ENCODE measurements around the gene RAB36. TPM values are rescaled to one million over a fixed set of nuclear protein-coding genes. Genes with fewer than 3 reads are reported as not detected.

RAB36 gene
- total RNA-seq (2014; rRNA removed; shearing (Covaris generic); ENCODE audit: low replicate concordance), result 9.1 and 10.9 TPM in 2 replicates

- peak; percentile 99 for DNase-seq (ENCODE audit: low read depth)
- in situ Hi-C loops (cut with HindIII; ENCODE audit: low pct_unique_long_range_greater_than_20kb, low sequenced_read_pairs), result no loop called here
These were observed at the start of gene RAB36 for GRCh38 chr22:23144932-23145877. Gene RAB36 (plus strand): TSS chr22:23145477. CDS start chr22:23146617, 1,140 bp downstream.

DNA sequence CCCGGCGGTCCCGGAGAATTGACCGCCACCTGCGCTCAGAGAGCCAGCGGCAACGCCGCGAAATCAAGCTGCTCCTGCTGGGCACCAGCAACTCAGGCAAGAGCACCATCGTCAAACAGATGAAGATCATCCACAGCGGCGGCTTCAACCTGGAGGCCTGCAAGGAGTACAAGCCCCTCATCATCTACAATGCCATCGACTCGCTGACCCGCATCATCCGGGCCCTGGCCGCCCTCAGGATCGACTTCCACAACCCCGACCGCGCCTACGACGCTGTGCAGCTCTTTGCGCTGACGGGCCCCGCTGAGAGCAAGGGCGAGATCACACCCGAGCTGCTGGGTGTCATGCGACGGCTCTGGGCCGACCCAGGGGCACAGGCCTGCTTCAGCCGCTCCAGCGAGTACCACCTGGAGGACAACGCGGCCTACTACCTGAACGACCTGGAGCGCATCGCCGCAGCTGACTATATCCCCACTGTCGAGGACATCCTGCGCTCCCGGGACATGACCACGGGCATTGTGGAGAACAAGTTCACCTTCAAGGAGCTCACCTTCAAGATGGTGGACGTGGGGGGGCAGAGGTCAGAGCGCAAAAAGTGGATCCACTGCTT lies 49.4 kb upstream of the RAB36 start:
- no peak for DNase-seq (ENCODE audit: low read depth)
- in situ Hi-C loops (cut with HindIII; ENCODE audit: low pct_unique_long_range_greater_than_20kb, low sequenced_read_pairs), result no loop called here

DNA sequence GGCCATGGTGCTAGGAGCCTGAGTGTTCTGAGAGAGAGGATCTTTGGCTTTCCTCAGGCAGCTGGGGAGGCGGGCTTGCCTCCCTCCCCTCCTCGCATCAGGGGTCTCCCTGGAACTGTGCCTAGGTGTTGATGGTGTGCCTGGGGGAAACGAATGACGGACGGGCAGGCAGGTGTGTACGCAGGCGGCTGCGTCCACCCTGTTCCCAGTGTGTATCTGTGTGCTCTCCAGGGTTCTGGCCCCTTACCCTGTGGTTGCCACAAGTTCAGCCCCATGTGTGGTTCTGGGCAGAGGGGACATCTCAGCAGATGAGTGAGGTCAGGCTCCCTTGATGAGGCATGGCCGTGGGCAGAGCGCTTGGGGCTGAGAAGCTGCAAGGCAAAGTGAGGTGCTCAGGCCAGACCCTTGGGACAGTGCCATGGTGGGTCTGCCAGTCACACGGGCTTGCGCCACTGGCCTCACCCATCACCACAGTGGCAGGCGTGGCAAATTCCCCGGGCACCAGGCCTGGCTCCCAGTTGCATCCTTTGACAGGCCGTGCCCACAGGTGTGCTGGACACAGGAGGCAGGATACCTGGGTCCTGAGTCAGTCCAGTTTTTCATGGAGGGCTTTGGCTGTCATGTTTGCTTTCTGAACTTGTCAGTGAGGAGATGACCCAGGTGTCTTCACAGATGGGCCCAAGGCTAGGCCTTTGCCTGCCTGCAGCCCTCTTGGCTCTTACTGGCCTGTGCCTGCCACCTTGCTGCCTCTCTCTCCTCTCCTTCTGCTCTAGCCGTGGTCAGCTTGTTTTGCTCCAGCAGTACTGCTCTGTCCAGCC lies 47.7 kb upstream of the RAB36 start:
- DNase-seq (ENCODE audit: low read depth), result no peak
- in situ Hi-C loops (cut with HindIII; ENCODE audit: low pct_unique_long_range_greater_than_20kb, low sequenced_read_pairs), result no loop called here

DNA sequence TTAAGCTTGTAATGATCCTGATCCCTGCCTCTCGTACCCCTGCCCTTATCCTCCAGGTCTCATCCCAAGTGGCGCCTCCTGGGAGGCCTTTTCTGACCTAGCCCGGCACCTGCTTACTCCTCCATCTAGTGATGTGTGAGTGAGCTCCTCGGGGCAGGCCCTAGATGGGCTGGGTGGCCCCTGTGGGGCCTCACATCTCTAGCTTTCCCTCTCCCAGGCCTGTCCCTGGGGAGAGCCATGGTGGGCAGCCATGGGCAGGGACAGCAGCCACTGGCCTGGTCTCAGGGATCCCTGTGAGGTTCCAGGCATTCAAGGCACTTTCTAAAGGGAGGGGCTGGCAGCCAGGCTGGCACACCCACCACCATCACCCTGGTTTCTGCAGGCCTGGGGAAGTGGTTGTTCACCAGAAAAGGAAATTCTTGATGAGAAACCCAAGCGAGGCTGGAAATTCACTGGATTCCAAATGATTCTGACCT lies 47.0 kb upstream of the RAB36 start:
- no peak for DNase-seq (ENCODE audit: low read depth)
- in situ Hi-C loops (cut with HindIII; ENCODE audit: low pct_unique_long_range_greater_than_20kb, low sequenced_read_pairs), result no loop called here

- DNase-seq (ENCODE audit: low read depth), result no peak
- in situ Hi-C loops (cut with HindIII; ENCODE audit: low pct_unique_long_range_greater_than_20kb, low sequenced_read_pairs), result no loop called here
These were observed 46.4 kb upstream of the RAB36 start for GRCh38 chr22:23098718-23099530.

- in situ Hi-C loops (cut with HindIII; ENCODE audit: low pct_unique_long_range_greater_than_20kb, low sequenced_read_pairs), result no loop called here
- no peak for DNase-seq (ENCODE audit: low read depth)
These were observed 45.8 kb upstream of the RAB36 start for GRCh38 chr22:23099531-23099804.

DNA sequence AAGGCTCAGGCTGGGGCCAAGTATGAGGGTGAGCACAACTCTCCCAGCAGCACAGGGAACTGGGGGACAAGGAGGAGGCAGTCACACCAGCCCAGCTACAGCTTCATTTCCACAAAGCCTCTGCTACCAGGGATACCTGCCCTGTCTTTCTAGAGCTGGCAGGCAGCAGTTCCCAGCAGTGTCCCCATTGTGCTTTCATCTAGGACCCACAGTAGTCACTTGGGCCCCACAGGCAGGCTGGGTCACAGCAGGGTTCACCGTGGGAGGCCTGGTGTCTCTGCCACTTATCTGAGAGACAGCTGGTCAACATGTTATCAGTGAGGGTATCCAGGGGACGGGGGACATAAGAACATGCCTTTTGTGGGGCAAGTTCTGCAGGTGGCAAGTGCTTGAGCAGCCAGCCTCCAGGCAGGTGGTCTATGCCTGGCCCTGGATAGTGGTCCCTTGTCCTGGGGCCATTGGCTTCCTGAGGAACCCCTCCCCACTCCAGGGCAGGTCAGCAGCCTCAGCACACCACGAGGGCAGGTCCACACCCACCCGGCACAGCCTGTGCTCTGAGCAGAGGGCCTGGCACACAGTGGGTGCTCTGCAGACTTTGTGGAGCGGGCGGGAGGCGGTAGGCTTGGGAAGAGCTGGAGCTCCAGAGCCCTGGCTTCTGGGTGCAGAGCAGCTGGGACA lies 45.0 kb upstream of the RAB36 start:
- in situ Hi-C loops (cut with HindIII; ENCODE audit: low pct_unique_long_range_greater_than_20kb, low sequenced_read_pairs), result no loop called here
- no peak for DNase-seq (ENCODE audit: low read depth)

GRCh38 chr22:23101524-23101923 lies 43.8 kb upstream of the RAB36 start:
- in situ Hi-C loops (cut with HindIII; ENCODE audit: low pct_unique_long_range_greater_than_20kb, low sequenced_read_pairs), result no loop called here
- DNase-seq (ENCODE audit: low read depth), result no peak

- in situ Hi-C loops (cut with HindIII; ENCODE audit: low pct_unique_long_range_greater_than_20kb, low sequenced_read_pairs), result no loop called here
- DNase-seq (ENCODE audit: low read depth), result no peak
These were observed 43.1 kb upstream of the RAB36 start for GRCh38 chr22:23102002-23102655.

DNA sequence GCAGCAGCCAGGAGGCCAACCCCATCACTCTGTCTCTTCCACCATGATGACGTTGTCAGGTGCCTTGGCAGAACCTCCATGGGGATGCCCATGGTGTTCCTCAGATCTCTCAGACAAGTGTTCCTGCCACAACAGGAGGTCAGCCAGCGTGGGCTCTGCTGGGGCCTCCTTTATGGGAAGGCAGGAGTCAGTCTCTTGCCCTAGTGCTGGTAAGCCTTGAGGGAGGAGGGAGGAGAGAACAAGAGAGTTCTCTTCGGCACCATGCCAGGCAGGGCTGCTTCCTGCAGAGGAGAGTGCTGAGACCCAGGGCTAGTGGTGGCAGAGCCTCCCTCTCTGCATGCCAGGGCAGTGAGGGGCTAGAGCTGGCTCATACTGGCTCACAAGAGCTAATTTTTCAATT lies 42.5 kb upstream of the RAB36 start:
- in situ Hi-C loops (cut with HindIII; ENCODE audit: low pct_unique_long_range_greater_than_20kb, low sequenced_read_pairs), result no loop called here
- no peak for DNase-seq (ENCODE audit: low read depth)

DNA sequence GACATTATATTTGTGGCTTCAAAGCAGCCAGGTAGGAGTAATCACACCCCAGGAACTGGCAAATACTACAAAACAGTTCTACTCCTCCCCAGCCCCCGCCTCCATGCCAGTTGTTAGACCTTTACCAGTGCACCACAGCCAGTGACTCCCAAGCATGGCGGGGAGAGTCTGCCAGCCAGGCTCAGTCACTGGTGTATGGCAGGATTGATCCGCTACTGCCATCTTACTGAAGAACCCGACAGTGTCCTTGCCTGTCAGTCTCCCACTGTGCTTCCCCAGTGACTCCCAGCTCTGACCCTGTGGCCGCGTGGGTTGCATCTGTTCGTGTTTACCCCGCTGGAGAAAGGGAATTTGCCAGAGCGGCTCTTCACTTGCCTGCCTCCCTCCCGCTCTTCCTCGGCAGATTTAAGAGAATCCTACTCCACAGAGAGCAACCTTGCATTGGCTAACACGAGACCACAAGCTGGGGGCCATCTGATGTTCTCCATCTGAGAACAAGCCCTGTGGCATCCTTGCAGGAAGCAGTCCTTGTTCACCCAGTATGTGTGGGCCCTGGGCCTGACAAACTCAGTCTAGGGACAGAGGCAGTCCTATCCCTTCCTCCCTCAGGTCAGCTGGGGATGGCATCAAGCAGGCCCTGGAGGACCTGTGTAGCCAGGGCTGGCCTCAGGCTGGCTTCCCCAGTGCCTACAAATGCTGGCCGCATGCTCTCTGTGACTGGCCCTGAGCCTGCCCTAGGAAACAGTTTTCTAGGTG lies 41.9 kb upstream of the RAB36 start:
- no peak for DNase-seq (ENCODE audit: low read depth)
- in situ Hi-C loops (cut with HindIII; ENCODE audit: low pct_unique_long_range_greater_than_20kb, low sequenced_read_pairs), result no loop called here

DNA sequence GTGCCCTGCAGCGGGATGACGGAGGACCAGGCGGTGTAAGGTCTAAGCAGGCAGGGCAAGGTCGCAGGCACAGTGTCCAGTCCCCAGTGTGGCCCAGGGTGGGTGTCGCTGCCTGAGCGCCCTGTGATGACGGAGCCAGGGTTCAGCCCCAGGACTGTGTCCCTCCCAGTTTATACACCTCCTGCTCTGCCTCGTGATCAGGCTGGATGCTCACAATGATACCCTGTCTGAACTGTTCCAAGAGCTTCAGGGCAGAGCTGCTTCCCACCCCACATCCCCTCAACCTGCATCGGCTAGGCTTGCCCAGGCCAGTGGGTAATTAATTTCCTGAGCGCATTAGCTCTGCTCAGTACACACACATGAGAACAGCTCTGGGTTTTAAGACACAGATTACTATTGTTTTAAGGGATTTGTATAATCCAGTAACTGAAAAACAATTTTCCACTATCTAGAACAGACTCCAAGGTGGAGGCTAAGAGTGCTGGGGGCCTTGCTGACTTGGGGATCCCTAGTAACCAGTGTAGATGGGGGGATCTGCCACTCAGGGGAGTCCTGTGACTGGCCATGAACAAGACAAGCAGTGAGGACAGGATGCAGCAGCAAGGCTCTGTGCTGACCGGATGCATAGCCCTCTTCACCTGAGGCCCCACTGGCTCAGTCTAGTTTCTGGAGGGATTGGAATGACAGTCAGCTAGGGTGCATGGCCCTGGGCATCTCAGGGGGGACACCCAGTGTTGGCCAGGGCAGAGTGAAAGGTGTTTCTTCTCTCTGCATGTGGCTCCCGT lies 40.9 kb upstream of the RAB36 start:
- in situ Hi-C loops (cut with HindIII; ENCODE audit: low pct_unique_long_range_greater_than_20kb, low sequenced_read_pairs), result no loop called here
- DNase-seq (ENCODE audit: low read depth), result no peak

GRCh38 chr22:23105304-23105703 lies 40.0 kb upstream of the RAB36 start:
- in situ Hi-C loops (cut with HindIII; ENCODE audit: low pct_unique_long_range_greater_than_20kb, low sequenced_read_pairs), result no loop called here
- DNase-seq (ENCODE audit: low read depth), result no peak

- no peak for DNase-seq (ENCODE audit: low read depth)
- in situ Hi-C loops (cut with HindIII; ENCODE audit: low pct_unique_long_range_greater_than_20kb, low sequenced_read_pairs), result no loop called here
These were observed 39.4 kb upstream of the RAB36 start for GRCh38 chr22:23105919-23106318.

DNA sequence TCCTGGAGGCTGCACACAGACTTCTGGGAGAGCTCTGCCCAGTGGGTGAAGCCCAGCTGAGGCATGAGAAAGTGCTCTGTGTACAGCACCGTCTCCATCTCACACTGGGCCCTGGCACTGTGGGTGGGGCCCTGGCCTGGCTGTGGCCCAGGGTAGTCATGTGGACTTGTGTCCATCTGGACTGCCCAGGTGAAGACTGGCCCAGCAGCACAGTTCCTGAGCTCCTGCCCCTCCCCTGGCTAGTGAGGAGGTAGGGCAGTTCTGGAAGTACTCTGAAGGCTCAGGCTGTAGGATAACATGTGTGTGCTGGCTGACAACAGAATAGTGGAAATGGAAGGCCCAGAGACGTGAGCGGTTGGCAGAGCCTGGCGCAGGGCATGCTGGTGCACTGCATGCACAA lies 38.9 kb upstream of the RAB36 start:
- DNase-seq (ENCODE audit: low read depth), result no peak
- in situ Hi-C loops (cut with HindIII; ENCODE audit: low pct_unique_long_range_greater_than_20kb, low sequenced_read_pairs), result no loop called here

DNA sequence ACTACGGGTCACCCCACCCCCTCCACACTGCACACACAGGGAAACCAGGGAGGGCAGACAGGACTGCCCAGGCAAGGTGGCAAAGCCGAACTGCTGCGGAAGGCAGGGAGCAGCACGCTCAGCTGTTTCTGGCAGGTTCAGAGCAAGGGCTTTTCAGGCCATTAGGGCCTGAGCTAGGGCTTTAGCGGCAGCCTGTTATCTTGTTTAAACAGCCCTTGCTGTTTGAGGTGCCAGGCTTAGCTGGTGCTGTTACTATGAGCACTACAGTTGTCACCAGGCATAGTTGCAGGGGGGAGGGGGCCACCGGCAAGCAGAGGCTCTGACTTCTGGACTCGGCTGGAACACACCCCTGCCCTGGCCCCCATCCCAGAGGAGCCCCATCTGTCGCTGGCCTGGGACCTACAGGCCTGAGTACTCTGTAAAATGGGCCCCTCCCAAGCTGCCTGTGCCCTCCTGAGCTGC lies 38.3 kb upstream of the RAB36 start:
- in situ Hi-C loops (cut with HindIII; ENCODE audit: low pct_unique_long_range_greater_than_20kb, low sequenced_read_pairs), result no loop called here
- no peak for DNase-seq (ENCODE audit: low read depth)

All from Caki2 (cell line).